Upper lobe of left lung (tissue), 4 donors: ENCODE measurements around the gene ITGB7.

Experiments
- POLR2A ChIP-seq, 4 donors: fragments of 450-650 bp; IDR thresholded peaks; one replicate each; pipeline ENCODE4 v1.5.1; 2016 to 2017; ENCODE audit warnings: antibody characterized with exemption in 4 of 4, mild to moderate bottlenecking in 2 of 4
- POLR2AphosphoS5 ChIP-seq, 2 donors: sonication (generic); formaldehyde crosslinking; IDR thresholded peaks; one replicate each; pipeline ENCODE4 v1.5.1; 2017; ENCODE audit warnings: antibody characterized with exemption in 2 of 2

GRCh38 chr12:53166837-53167236 lies 40.2 kb downstream of the ITGB7 start:
- TF ChIP-seq POLR2A (IDR thresholded peaks at IDR 0.05) = no peak
- TF ChIP-seq POLR2AphosphoS5 (IDR thresholded peaks at IDR 0.05) = no peak
